ENCODE results near the gene SOX1.

Gene SOX1

DNA sequence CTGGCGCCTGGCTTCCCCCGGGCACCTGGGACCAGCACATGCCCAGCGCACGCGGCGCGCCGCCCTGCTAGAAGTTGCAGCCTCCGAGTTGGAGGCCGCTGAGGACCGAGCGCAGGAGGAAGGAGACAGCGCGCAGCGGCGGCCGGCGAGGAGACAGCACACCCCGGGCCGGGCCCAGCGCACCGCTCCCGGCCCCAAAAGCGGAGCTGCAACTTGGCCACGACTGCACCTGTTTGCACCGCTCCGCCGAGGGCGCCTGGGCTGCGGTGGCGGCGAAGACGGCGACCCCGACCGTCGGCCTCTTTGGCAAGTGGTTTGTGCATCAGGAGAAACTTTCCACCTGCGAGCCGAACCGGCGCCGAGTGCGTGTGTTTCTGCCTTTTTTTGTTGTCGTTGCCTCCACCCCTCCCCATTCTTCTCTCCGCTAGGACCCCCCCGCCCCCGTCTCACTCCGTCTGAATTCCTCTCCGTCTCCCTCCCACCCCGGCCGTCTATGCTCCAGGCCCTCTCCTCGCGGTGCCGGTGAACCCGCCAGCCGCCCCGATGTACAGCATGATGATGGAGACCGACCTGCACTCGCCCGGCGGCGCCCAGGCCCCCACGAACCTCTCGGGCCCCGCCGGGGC is at the start of gene SOX1:
Gene SOX1, plus strand, starts transcription at position 34 of the 626 bp plus-strand sequence. Its CDS starts 510 bp downstream, at position 544.
- no peak for DNase-seq

DNA sequence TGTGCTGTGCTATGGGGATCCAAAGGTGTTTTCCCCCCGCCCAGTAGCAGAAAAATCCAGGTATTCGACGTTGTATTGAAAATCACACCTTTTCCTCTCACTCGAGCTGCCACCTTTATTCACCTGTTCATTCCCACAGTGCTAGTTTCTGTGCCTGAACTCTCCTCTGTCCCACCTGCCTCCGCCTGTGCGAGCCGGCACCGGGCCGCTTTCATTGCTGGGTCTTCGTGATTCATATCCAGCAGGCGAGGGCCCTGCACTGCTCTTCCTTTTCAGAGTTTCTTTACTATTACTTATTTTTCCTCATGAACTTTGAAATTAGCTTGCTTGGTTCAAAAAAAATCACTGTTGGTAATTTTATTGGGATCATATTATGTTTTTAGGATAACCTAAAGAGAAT is 42.4 kb upstream of the SOX1 start:
- no peak for DNase-seq

DNA sequence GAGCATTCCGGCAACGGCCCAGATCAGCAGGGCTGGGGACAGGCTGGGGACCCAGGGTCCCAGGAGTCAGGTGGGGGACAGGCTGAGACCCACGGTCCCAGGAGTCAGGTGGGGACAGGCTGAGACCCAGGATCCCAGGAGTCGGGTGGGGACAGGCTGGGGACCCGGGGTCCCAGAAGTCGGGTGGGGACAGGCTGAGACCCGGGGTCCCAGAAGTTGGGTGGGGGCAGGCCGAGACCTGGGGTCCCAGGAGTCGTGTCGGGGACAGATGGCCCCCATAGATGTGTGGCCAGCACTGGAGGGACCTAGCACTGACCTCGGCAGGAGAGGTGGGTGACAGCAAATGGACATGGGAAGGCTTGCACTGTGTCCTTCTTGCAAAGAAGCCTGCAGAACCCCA is 39.7 kb upstream of the SOX1 start:
- DNase-seq, result no peak

DNA sequence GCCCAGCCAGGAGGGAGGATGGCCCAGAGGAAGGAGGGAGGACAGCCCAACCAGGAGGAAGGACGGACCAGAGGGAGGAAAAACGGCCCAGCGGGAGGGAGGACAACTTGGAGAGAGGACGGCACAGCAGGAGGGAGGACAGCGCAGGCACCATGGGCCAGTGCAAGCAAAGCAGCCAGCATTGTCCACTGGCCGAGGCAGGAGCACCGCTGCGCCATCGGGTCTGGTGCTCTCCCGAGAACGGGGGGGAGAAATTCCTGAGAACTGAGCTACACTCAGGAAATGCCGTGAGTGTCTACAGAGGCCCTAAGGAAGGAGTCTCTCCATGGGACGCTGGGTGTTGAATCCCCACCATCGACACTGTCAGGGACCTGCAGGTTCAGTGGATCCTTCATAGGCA is 38.5 kb upstream of the SOX1 start:
- no peak for DNase-seq

DNA sequence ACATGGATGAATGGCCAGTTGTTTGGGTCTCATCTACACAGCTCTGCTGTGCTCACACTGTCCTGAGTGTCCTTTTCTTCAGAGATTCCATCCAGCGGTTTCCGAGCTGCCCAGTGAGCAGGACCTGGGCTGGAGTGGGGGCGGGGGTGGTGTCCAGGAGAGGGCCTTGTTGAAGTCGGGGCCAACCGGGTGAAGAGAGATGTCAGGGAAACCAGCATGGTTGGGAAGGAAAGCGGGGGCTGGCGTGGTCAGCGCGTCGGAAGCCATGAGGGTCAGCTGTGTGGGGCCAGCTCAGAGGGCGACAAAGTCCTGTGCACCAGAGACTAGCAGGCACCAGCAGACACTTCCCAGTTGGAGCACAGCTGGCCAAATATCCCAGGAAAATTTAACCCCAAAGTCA is 37.8 kb upstream of the SOX1 start:
- no peak for DNase-seq

DNA sequence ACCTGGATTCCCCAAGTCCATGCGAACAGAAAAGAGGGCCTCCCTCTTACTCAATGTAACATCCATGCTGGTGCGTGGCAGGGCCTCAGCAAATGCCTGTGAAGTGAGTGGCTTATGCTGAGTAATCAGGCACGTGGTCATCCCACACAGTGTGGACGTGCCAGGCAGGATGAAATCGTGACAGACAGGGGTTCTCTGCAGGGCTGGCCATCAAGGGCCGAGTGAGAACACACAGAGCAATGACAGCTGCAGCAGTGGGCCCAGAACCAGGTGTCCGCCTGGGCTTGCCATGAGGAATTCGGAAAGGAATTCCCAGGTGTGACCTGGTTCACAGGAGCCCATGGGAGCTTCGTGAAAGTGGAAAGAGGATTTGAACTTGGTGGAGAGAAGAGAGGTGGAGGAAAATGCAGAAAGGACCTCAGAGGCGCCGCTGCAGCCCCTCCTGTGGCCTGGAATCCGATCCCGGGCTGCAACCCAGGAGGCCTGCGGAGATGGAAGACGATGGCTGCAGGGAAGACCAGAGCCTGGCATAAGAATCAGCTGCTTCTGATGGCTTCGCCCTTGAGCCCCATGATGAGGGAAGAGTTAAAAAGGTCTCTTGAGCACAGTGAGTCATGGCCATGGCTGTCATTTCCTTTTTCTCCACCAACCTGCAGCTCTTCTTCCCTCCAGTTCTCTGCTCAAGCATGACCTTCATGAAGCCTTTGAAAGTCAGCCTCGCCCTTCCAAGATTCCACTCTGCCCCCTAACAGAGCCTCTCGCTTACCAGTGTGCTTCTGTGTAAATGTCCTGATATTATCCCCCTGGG is 34.6 kb upstream of the SOX1 start:
- DNase-seq, result peak; percentile 49

DNA sequence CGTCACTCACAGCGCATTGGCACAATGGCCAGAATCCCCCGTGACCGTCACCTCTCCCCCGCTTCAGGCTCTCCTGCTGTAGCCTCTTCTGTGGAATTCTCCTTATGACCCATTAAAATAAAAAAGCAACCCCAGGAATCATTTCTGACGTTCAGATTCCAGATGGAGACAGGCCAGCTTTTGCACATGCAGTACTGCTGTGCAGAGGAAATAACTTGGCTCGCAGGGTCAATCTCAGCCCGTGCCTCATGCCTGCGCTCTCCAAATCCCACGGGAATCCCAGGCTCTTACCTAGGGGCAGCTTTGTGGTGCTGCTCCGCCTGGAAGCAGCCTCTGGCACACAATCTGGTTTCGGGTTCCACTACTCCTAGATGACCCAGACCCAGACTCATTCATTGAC is 32.7 kb upstream of the SOX1 start:
- no peak for DNase-seq

DNA sequence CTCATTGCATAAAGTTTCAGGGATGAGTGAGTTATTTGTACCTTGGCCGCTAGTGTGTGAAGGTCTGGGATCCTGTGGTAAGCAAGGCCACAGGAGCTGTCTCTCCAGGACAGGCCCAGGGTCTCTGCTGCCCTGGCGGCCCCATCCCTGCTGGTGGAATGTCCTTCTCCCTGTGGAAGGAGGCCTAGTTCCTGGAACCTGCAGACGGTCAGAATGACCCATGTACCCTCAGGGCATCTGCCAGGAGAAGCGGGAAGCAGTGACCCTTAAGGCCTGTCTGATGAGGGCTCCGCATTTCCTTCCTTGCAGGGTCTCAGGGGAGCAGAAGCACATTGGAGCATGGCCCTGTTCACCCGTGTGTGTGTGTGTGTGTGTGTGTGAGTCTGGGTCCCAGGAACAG is 32.1 kb upstream of the SOX1 start:
- peak; percentile 56 for DNase-seq

DNA sequence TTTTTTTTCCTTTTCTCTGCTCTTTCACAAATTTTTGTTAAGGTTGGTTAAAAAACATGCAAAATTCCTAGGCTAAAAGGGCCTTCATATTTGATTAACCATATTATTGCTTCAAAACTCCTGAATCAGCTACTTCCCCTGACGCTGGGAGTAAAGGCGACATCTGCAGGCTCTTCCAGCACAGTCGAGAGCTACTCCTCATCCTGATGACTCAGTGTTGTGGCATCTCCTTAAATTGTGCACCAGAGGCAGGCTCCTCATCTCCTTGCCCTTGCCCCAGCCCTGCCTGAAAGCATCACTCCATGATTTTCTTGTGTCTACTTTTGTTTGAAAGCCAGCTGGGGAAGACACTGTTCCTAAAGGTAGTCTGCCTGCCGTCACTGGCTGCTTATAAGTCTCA is 24.5 kb upstream of the SOX1 start:
- DNase-seq, result peak; percentile 80

DNA sequence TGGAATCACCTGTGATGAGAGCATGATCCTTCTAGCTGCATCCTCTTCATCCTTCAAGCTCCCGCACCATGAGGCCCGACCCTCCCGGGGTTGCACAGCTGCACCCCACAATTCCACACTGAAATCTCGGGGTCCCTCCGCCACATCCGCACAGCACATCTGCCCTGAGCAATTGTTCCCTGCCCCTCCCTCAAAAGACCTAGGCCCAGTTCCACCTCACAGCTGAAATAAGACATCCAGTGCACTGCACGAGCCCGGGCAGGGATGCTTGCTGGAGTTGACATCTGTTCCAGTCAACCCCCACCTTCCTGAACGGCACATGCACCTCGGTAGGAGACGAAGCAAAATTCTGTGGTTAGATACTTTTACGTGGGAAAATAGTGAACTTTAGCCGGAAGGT is 14.7 kb upstream of the SOX1 start:
- peak; percentile 22 for DNase-seq

DNA sequence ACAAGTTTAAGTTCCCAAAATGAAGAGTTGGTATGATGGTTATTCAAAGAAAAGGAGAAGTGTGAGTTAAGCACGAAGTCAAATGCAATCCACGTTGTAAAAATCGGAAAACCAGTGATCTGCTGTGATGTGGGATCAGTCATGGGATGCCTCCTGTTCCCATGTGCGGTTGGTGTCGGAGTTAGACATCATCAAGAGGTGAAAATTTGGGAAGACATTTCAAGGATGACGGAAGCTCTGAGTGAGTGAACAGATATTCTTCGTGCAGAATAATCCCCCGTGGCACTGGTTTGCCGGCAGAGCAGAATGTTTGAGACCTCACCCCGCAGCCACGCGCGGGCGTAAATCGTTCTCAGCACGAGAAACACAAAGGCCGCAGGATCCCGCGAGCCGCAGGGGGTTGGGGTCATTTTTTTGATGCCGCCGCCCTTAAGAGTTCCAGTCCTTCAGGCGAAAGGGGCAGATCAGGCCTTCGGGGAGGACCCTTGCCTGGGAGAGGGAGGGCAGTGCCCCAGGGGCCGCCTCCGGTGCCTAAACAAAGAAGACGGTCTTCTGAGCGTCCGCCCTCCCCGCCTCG is 13.7 kb upstream of the SOX1 start:
- DNase-seq, result no peak

DNA sequence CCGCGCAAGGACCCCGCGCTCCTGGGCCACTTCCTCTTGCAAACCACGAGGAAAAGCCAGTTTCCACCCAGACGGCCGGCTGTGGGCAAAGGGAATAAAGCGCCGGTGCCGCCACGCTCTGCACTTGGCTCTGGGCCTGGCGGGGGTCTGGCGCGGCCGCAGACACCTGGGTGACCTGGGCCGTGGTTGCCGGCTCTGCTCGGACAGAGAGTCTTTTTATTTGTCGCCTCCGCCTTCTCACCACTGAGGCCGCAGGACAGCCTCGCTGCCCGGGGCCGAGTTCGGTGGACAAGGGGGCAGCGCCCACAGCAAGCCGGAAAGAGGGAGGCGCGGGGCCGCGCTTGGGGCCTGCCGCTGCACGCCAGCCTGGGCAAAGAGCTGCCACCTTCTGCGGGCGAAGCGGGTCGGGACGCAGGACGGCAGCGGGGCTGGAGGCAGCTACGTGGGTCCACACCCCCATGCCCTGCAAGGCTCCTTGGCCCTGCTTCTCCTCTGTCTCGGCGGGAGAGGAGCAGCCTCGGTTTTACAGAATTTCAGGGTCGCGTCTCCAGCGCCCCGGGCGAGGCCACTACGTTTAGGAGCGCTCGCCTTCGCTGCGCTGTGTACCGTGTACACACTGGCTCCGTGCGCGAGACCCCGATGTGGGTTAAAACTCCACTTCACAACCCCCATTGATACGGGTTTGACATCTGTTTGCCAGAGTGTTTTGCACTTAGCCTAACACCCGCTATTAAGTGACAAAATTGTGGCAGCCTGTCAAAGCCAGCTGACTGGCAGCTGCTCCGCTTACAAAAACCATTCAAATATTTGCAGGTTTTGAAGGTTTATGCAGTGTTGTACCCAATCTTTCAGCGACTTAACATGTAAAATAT is 13.0 kb upstream of the SOX1 start:
- peak; percentile 68 for DNase-seq

DNA sequence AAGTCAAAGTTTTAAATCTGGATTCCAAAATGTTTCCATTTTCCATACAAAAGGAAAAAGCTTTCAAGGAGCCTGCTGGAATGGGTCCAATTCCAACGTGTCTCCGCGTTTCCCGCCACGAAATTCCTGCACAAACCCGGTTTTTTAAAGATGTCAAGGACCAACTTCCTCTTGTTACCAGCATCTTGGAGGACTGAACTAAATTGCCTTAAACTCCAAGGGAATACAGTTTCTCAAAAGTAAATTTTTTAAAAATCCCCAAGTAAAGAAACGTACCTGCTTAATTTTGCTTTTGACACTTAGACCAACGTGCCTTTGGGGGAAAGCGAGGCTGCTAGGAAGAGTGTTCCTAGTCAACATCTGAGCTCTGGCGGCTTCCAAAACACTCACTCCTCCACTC is 12.3 kb upstream of the SOX1 start:
- no peak for DNase-seq

DNA sequence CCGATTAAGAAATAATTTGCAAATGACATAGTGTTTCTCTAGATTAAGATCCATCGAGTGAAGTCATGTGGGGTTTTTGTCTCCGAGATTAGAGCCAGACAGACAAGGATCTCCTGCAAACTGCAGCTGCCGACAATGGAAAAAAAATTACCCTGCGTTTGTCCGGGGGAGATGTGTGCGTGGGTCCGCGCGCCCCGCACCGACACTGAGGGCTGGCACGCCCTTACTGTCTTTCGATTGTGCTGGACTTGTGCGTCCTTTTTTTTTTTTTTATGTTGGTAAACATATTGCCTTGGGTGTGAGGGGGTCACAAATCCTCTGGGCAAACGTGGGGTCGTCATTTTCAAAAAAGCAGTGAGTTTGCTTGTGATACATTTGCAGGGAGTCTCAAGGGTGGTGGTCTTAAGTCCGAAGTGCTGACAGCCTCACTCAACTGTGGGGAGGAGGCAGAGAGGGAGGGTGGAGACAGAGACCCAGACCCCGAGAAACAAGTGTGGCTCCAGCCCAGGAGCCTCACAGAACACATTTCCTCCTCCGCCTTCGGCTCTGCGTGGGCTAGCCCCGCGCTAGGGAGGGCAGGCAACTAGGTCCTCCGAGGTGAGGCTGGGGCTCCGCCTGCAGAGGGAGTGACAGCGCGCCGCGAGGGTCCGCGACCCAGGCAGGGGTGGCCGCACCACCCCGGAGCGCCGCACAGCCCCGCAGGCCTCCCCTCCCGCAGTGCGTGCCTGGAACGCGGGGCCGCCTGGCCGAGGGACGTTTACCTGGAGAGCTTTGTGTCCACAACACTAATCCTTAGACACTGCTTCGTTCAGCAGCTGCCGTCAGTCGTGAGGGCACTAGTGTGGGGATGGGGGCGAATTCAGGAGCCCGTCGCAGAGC is 11.7 kb upstream of the SOX1 start:
- peak; percentile 51 for DNase-seq

DNA sequence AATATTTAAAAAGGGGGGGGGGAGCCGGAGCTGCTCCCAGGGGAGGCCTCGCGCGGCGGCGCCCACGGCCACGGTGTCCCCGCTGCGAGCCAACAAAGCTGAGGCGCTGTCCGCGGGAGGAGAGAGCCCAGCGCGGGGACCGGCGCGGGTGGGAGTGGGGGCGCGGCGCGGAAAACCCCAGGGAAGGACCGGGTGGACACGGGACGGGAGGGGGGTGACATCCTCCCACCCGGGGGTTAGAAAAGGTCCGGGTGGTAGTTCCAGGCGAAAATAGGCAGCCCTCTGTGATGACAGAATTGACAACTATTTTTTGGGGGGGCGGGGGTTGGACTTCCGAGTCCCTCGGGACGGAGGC is 11.1 kb upstream of the SOX1 start:
- no peak for DNase-seq

DNA sequence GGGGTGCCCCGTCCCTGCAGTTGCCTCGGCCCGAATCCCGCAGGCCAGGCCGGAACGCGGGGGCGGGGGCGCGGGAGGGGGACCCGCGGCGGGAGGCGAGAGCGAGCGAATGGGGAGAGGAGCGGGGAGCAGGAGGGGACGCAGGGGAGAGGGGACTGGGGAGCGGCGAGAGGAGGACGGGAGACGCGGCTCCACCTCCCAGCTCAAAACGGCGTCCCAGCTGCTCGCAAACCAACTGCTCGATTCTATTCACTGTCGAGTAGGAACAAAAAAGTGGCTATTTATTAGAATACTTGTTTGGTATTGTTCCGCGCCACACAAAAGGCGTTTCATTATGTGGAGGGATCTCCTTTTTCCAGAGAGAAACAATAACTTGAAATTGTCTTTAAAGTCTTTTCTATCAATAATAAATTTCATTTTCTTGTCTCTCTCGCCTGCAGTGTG is 10.6 kb upstream of the SOX1 start:
- DNase-seq, result no peak

DNA sequence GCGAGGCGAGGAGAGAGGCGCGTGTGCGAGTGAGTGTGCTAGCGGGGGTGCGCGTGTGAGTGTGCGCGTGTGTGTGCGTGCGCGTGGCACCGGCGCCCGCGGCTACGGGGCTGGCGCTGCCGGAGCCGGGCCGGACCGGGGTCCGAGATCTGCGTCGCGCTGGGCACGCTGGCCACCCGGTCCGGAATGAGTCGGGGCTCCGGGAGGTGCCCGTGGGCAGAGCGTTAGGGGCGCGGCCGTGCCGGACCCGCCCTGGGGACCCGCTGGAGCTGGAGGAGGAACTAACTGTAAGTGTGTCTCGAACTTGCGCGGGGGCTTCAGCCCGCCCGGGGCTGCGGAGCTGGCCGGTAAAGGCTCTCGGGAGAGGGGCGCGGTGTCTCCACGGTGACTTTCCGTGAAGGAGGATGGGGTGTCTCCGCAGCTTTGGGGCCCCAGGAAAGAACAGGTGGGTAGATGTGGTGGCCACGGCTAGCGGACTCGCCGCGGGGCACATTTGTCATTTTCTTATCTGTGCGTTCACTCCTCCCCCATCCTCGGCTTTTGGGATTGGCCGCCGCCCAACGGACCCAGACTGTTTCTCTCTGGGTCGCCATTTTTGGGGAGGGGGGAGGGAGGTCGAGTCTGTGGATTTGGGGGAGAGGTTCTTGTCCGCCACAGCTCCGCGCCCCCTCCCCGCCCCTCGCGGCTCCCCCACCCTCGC is 10.1 kb upstream of the SOX1 start:
- DNase-seq, result peak; percentile 41

DNA sequence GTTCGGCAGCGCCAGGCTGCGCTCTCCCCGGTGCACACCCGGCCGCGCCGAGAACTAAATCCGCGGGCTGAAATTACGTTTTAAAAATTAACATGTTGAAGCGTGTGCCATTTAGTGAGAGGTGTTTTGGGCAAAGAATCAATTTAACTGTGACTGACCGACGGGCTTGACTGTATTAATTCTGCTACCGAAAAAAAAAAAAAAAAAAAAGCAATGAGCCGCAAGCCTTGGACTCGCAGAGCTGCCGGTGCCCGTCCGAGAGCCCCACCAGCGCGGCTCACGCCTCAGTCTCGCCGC is 9.6 kb upstream of the SOX1 start:
- DNase-seq, result no peak

DNA sequence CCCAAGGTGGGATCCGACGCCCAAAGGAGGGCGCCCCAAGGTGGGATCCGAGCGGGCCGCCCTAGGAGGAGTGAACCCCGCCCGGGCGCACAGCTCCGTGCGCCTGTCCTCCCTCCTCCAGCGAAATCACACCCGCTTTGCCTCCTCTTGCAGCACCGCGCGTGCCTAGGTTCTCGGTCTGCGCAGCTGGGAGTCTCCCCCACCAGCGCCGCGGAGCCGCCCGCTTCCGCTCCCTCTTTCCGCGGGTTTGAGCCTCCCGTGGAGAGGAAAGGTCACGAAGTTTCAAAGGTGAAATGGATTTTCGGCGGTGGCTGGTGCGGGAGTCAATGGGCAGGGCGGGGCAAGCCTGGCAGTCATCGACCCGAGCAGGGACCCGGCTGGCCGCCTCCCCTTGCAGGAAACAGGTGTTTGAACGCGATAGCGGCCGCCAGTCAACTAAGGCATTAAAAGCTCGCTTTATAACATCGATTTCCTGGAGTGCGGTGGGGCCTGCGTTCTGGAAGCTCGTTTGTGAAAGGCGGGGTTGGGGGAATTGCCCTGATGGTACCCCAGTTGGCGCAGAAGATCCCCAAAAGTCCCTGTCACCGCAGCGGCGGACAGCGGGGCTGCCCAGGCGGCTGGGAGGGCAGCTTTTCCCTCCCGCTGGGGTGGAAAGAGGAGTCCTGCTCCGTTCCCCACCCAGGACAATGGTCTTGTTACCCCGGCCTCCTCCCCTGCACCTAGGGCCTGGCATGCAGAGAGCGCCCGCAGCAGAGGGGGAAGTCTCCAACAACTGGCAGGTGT is 9.0 kb upstream of the SOX1 start:
- DNase-seq, result peak; percentile 43

DNA sequence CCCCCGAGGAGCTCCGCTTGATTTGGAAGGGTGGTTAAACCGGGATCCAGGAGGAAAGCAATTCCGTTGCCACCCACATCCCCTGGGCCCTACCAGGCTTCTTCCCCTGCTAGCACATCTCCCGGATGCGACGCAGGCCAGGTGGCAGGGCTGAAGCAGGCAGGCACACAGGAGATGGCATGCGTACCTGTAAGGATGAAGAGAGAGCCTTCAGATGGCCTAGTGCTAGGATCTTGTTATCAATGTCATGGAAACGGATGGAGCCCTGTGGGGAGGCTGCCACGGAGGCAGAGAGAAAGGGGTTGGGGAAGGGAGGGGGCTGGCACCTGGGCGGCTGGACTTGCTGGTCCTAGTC is 8.5 kb upstream of the SOX1 start:
- DNase-seq, result no peak

DNA sequence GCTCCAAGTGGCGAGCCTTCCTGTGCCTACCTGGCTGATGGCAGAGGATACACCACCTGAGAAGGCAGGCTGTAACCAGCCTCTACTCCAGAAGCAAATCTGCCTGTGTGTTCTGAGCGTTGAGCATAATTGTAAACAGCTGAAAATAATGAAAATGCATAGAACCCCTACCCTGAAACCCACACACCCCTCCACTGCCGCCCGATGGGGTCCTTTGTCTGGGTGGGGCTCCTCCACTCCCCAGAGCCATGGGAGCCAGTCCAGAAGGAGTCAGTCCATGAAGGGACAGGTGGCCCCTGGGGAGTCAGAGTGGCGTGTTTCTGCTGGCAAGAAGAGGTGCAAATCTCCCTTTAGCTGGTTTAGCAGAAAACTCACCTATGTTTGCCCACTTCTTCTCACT is 8.0 kb upstream of the SOX1 start:
- DNase-seq, result no peak
